Cardiac muscle cell (in vitro differentiated cells and primary cell): ENCODE results near the gene ANKRD9. TPM values are rescaled to one million over a fixed set of nuclear protein-coding genes. Genes with fewer than 3 reads are reported as not detected.
"Not testable (repeated sequence)": the region's sequence is repeated elsewhere in the genome, so short reads cannot be mapped to it uniquely, and the experiment has no call there.

Source experiments
- DNase-seq, 2 donors: peaks; one replicate each; pipeline versions ENCODE4 v3.0.0 to v3.0.0-alpha.2; 2010 to 2017; ENCODE audit warnings: low read depth in 1 of 2, low spot score in 1 of 2
- H3K27ac ChIP-seq: fragments of 200-600 bp; sonication (generic); 2 replicates; pipeline ENCODE4 v1.5.1; 2016
- H3K27me3 ChIP-seq: fragments of 200-600 bp; sonication (generic); 2 replicates; pipeline ENCODE4 v1.6.0; 2016; ENCODE audit warnings: control low read depth
- H3K36me3 ChIP-seq: fragments of 200-600 bp; sonication (generic); 2 replicates; pipeline ENCODE4 v1.5.1; 2016; ENCODE audit warnings: control low read depth
- H3K4me1 ChIP-seq: fragments of 200-600 bp; sonication (generic); 2 replicates; pipeline ENCODE4 v1.8.1; 2017; ENCODE audit warnings: low read depth, mild to moderate bottlenecking, mixed run types
- H3K4me3 ChIP-seq: fragments of 200-600 bp; sonication (generic); 2 replicates; pipeline ENCODE4 v1.5.1; 2016; ENCODE audit warnings: mild to moderate bottlenecking
- H3K9me3 ChIP-seq: fragments of 200-600 bp; sonication (generic); 2 replicates; pipeline ENCODE4 v1.5.1; 2017; ENCODE audit warnings: low read depth, mild to moderate bottlenecking, control low read depth
- CTCF ChIP-seq: IDR thresholded peaks from 2 replicates; pipeline ENCODE4 v1.5.1; 2012; ENCODE audit warnings: low read depth, mild to moderate bottlenecking, low read length
- polyA plus RNA-seq: library from polyadenylated mRNA; unstranded; fragments of >200 nt; fragmentation: Nextera tagmentation; extraction: Ambion mirVana; gene quantifications from 2 replicates; pipeline ENCODE4 v1.2.1, GENCODE V29; 2016
- total RNA-seq: library from RNA; depleted of rRNA; stranded (reverse); fragments of >200 nt; gene quantifications from 2 replicates; pipeline ENCODE4 v1.2.3, GENCODE V29; 2016

The ANKRD9 gene
- total and polyA plus RNA-seq, 2 experiments from 2014 or later, result 93.1 to 99.9 TPM

- Histone ChIP-seq H3K4me3 (no peak overlapping the region), H3K27me3 (peaks cover 25% of the 10 kb centered on the region), H3K4me1 (no peaks in the 10 kb centered on the region), H3K27ac (no peak overlapping the region), H3K36me3 (no peaks in the 10 kb centered on the region), H3K9me3 (no peaks in the 10 kb centered on the region)
- no peak for DNase-seq
- TF ChIP-seq CTCF, result no peak
Observed at GRCh38 chr14:102544747-102545460, 35.3 kb upstream of the ANKRD9 start.

GRCh38 chr14:102544046-102544746 is 34.6 kb upstream of the ANKRD9 start:
- no peaks in the 10 kb centered on the region for H3K36me3 ChIP-seq
- H3K9me3 ChIP-seq, result no peaks in the 10 kb centered on the region
- H3K4me3 ChIP-seq, result no peak overlapping the region
- no peaks in the 10 kb centered on the region for H3K4me1 ChIP-seq
- H3K27ac ChIP-seq, result no peak overlapping the region
- H3K27me3 ChIP-seq, result peaks cover 25% of the 10 kb centered on the region
- no peak for DNase-seq
- TF ChIP-seq CTCF, result no peak

DNA sequence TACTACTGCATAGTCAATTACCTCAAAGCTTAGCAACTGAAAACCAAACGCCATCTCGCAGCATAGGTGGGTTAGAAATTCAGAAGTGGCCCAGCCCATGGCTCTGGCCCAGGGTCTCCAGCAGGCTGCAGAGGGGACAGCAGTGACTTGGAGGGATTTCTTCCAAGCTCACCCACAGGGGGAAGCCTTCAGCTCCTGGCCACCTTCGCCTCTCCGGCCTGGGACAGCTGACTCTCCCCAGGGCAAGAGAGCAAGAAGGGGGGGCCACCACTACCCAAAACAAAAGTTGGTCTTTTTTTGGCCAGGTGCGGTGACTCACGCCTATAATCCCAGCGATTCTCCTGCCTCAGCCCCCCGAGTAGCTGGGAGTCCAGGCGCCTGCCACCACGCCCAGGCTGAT is 32.2 kb upstream of the ANKRD9 start:
- Histone ChIP-seq H3K27me3 (peaks cover 25% of the 10 kb centered on the region), H3K4me1 (no peaks in the 10 kb centered on the region), H3K9me3 (no peaks in the 10 kb centered on the region), H3K4me3 (no peak overlapping the region), H3K27ac (no peak overlapping the region), H3K36me3 (no peaks in the 10 kb centered on the region)
- DNase-seq, result no peak
- TF ChIP-seq CTCF, result no peak

GRCh38 chr14:102541029-102541491 is 31.5 kb upstream of the ANKRD9 start:
- not testable (repeated sequence) for H3K27ac ChIP-seq, H3K4me1 ChIP-seq, H3K36me3 ChIP-seq, H3K4me3 ChIP-seq, DNase-seq, H3K9me3 ChIP-seq
- H3K27me3 ChIP-seq, result peaks cover 24% of the 10 kb centered on the region

DNA sequence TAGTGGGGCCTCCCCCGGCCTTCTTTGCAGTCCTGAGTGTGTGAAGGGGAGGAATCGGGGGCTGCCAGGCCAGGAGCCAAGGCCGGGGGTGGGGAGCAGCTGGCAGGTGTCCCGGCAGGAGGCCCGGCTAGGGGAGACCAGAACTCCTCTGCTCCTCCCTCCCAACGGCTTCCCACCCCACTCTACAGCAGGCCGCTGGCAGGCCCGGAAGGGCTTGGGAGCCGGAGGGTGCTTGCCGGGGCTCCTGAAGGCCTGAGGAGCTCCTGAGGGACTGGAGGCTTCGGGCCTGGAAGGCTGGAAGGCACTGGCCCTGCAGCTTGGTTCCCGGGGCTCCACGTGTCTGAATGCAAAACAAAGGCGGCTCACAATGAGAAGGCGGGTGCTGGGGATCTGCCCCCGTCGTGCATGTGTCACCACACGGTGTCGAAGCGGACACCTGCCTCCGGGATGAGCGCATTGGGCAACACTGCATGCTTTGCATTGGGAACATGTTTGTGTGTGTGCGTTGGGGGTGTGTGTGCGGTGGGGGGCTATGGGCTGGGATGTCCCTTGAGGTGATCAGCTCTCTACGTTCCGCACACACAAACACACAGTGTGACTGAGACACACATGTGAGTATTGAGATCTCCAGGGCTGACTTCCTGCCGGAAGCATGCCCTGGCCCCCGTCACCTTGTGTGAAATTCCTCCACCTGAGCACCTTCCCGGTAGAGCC is 30.9 kb upstream of the ANKRD9 start:
- H3K36me3 ChIP-seq, result no peaks in the 10 kb centered on the region
- peaks cover 18% of the 10 kb centered on the region for H3K27me3 ChIP-seq
- no peak overlapping the region for H3K27ac ChIP-seq
- no peaks in the 10 kb centered on the region for H3K9me3 ChIP-seq
- H3K4me1 ChIP-seq, result no peaks in the 10 kb centered on the region
- DNase-seq, result peak in 1 of 2 donors; percentile 91
- no peak for TF ChIP-seq CTCF
- no peak overlapping the region for H3K4me3 ChIP-seq
